Transverse colon (tissue), 3 donors: ENCODE measurements around the gene MDFIC.

Experiments used
- CTCF ChIP-seq, 5 experiments: fragments of 200-600 bp in 3 of 5; fragments of 450-650 bp in 2 of 5; sonication (generic) in 3 of 5; IDR thresholded peaks; 1 replicate in 2 of 5; 2 replicates in 3 of 5; pipeline ENCODE4 v1.5.1; 2016 to 2017; ENCODE audit warnings: antibody characterized with exemption in 5 of 5, inconsistent platforms in 3 of 5, mild to moderate bottlenecking in 2 of 5, moderate library complexity in 1 of 5
- EP300 ChIP-seq: sonication (generic); formaldehyde crosslinking; IDR thresholded peaks from one replicate; pipeline ENCODE4 v1.6.1; 2017; ENCODE audit warnings: antibody characterized with exemption, low read depth
- POLR2A ChIP-seq: fragments of 450-650 bp; IDR thresholded peaks from one replicate; pipeline ENCODE4 v1.6.1; 2016; ENCODE audit warnings: antibody characterized with exemption, mild to moderate bottlenecking, moderate library complexity

GRCh38 chr7:114903131-114903530, 18.8 kb upstream of the MDFIC start:
- TF ChIP-seq CTCF (IDR thresholded peaks at IDR 0.05) (no peak), POLR2A (no peak), EP300 (no peak)
